Astrocyte (in vitro differentiated cells and primary cell): Measurements from ENCODE around the gene TRRAP. TPM values are rescaled to one million over a fixed set of nuclear protein-coding genes. Genes with fewer than 3 reads are reported as not detected.

ENCODE experiments used
- DNase-seq: peaks from one replicate; pipeline ENCODE4 v3.0.0-alpha.2; 2010; ENCODE audit warnings: low read depth
- FAIRE-seq: peaks from 2 replicates; lab custom pipeline; 2011; peaks lifted over from hg19 to GRCh38; lab: Jason Lieb, UNC
- H2AFZ ChIP-seq: 2 replicates; pipeline ENCODE4 v1.6.0; 2012; ENCODE audit warnings: low read depth, low read length, inconsistent platforms
- H3K27ac ChIP-seq: 2 replicates; pipeline ENCODE4 v1.5.1; 2011; ENCODE audit warnings: low read depth, low read length, inconsistent platforms
- H3K27me3 ChIP-seq: 2 replicates; pipeline ENCODE4 v1.6.0; 2011; ENCODE audit warnings: low read length, inconsistent platforms; ENCODE audit not compliant: insufficient read depth
- H3K36me3 ChIP-seq: 2 replicates; pipeline ENCODE4 v1.5.1; 2011; ENCODE audit warnings: low read length, inconsistent platforms; ENCODE audit not compliant: insufficient read depth
- H3K4me1 ChIP-seq: 2 replicates; pipeline ENCODE4 v1.5.1; 2011; ENCODE audit warnings: low read length, inconsistent platforms; ENCODE audit not compliant: insufficient read depth
- H3K4me2 ChIP-seq: 2 replicates; pipeline ENCODE4 v1.6.0; 2012; ENCODE audit warnings: low read length, inconsistent platforms
- H3K4me3 ChIP-seq: 2 replicates; pipeline ENCODE4 v1.5.1; 2011; ENCODE audit warnings: low read depth, mild to moderate bottlenecking, low read length, inconsistent platforms; ENCODE audit not compliant: insufficient read depth
- H3K79me2 ChIP-seq: 2 replicates; pipeline ENCODE4 v1.6.0; 2012; ENCODE audit warnings: mild to moderate bottlenecking, low read length, inconsistent platforms; ENCODE audit not compliant: insufficient read depth
- H3K9ac ChIP-seq: 2 replicates; pipeline ENCODE4 v1.6.0; 2012; ENCODE audit warnings: mild to moderate bottlenecking, low read length, inconsistent platforms
- H3K9me3 ChIP-seq: 2 replicates; pipeline ENCODE4 v1.5.1; 2012; ENCODE audit warnings: low read depth, mild to moderate bottlenecking, low read length, inconsistent platforms; ENCODE audit not compliant: insufficient read depth
- H4K20me1 ChIP-seq: 2 replicates; pipeline ENCODE4 v1.6.0; 2012; ENCODE audit warnings: low read length, inconsistent platforms; ENCODE audit not compliant: insufficient read depth
- H3K27ac Mint-ChIP-seq: one replicate; pipeline ENCODE4 v1.8.0; 2021; ENCODE audit warnings: mild to moderate bottlenecking, mixed read lengths; ENCODE audit not compliant: unreplicated experiment
- H3K27me3 Mint-ChIP-seq: one replicate; pipeline ENCODE4 v1.8.0; 2021; ENCODE audit warnings: low read depth, mixed read lengths; ENCODE audit not compliant: unreplicated experiment
- H3K36me3 Mint-ChIP-seq: one replicate; pipeline ENCODE4 v1.8.0; 2021; ENCODE audit warnings: low read depth, mixed read lengths; ENCODE audit not compliant: unreplicated experiment
- H3K4me1 Mint-ChIP-seq: one replicate; pipeline ENCODE4 v1.8.0; 2021; ENCODE audit warnings: low read depth, mixed read lengths; ENCODE audit not compliant: unreplicated experiment
- H3K4me3 Mint-ChIP-seq: one replicate; pipeline ENCODE4 v1.8.0; 2021; ENCODE audit warnings: mild to moderate bottlenecking, moderate library complexity, mixed read lengths; ENCODE audit not compliant: unreplicated experiment
- H3K9me3 Mint-ChIP-seq: one replicate; pipeline ENCODE4 v1.8.0; 2021; ENCODE audit warnings: mild to moderate bottlenecking, mixed read lengths; ENCODE audit not compliant: unreplicated experiment
- EZH2 ChIP-seq: IDR thresholded peaks from 2 replicates; pipeline ENCODE4 v1.6.1; 2012; ENCODE audit warnings: mild to moderate bottlenecking, low read length, inconsistent platforms; ENCODE audit not compliant: insufficient read depth
- total RNA-seq: library from RNA; stranded (reverse); gene quantifications from 2 replicates; pipeline ENCODE4 v1.2.1, GENCODE V29; 2021
- TF ChIP-seq, protein P1 (sequence below): IDR thresholded peaks from 2 replicates; pipeline ENCODE4 v1.5.1; 2011; ENCODE audit warnings: low read depth, mild to moderate bottlenecking, inconsistent platforms, low read length, moderate library complexity; ENCODE audit not compliant: insufficient read depth

The TRRAP gene
- total RNA-seq, 1 donor from 2014 or later = 33.5 TPM

- DNase-seq = peak; percentile 22
- Mint-ChIP-seq H3K4me1 (peaks cover 21% of the 10 kb centered on the region), H3K9me3 (no peaks in the 10 kb centered on the region), H3K27me3 (no peaks in the 10 kb centered on the region), H3K27ac (peak overlapping the region; percentile 48), H3K4me3 (no peak overlapping the region), H3K36me3 (peaks cover 14% of the 10 kb centered on the region)
- no peaks in the 10 kb centered on the region for H3K27me3 ChIP-seq
- no peak overlapping the region for H2AFZ ChIP-seq
- H3K79me2 ChIP-seq = no peaks in the 10 kb centered on the region
- peaks cover 21% of the 10 kb centered on the region for H3K4me1 ChIP-seq
- peak overlapping the region; percentile 64 for H3K4me2 ChIP-seq
- H3K27ac ChIP-seq = peak overlapping the region; percentile 47
- H3K36me3 ChIP-seq = peaks cover 29% of the 10 kb centered on the region
- no peak for FAIRE-seq
- no peak overlapping the region for H3K4me3 ChIP-seq
- TF ChIP-seq EZH2 = no peak
- TF ChIP-seq, protein P1, sequence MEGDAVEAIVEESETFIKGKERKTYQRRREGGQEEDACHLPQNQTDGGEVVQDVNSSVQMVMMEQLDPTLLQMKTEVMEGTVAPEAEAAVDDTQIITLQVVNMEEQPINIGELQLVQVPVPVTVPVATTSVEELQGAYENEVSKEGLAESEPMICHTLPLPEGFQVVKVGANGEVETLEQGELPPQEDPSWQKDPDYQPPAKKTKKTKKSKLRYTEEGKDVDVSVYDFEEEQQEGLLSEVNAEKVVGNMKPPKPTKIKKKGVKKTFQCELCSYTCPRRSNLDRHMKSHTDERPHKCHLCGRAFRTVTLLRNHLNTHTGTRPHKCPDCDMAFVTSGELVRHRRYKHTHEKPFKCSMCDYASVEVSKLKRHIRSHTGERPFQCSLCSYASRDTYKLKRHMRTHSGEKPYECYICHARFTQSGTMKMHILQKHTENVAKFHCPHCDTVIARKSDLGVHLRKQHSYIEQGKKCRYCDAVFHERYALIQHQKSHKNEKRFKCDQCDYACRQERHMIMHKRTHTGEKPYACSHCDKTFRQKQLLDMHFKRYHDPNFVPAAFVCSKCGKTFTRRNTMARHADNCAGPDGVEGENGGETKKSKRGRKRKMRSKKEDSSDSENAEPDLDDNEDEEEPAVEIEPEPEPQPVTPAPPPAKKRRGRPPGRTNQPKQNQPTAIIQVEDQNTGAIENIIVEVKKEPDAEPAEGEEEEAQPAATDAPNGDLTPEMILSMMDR = no peak
- no peaks in the 10 kb centered on the region for H3K9me3 ChIP-seq
- peaks cover 19% of the 10 kb centered on the region for H4K20me1 ChIP-seq
- H3K9ac ChIP-seq = peak overlapping the region; percentile 31
These were observed 123.3 kb downstream of the TRRAP start for GRCh38 chr7:99001482-99002147.

DNA sequence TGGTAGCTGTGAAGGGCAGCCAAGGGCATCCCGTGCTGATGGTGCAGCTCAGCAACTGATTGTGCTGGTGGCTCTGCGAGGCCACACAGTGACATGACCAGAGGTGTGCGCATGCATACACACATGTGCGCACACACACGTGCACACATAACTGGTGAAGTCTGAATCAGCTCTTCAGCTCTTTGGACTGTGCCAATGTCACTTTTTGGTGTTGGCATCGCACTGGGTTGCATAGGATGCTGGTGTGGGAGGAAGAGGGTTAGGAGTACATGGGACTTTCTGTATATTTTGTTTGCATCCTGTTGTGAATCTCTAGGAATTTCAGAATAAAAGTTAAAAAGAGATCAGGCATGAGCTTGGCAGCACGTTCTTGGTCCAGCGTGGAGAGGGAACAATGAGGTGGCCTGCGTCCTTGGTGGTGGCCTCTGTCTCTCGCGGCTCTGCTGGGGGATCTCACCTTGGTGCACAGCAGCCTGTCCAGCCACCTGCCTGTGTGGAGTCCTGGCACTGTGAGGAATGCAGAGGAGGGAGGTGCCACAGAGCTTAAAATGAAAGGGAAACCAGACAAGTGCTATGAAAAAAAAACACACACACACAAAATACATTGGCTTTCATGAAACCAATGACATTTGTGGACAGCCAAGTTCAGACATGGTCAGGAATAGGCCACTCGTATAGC is 124.0 kb downstream of the TRRAP start:
- no peak overlapping the region for H3K9ac ChIP-seq
- TF ChIP-seq EZH2 = no peak
- TF ChIP-seq, protein P1 = no peak
- no peak overlapping the region for H3K27ac ChIP-seq
- peaks cover 21% of the 10 kb centered on the region for H3K4me1 ChIP-seq
- no peak for FAIRE-seq
- no peak overlapping the region for H3K4me2 ChIP-seq
- Mint-ChIP-seq H3K27ac (peak overlapping the region; percentile 11), H3K9me3 (no peaks in the 10 kb centered on the region), H3K27me3 (no peaks in the 10 kb centered on the region), H3K36me3 (peaks cover 20% of the 10 kb centered on the region), H3K4me3 (no peak overlapping the region), H3K4me1 (peaks cover 21% of the 10 kb centered on the region)
- DNase-seq = no peak
- H4K20me1 ChIP-seq = peaks cover 19% of the 10 kb centered on the region
- H2AFZ ChIP-seq = no peak overlapping the region
- H3K27me3 ChIP-seq = no peaks in the 10 kb centered on the region
- H3K9me3 ChIP-seq = no peaks in the 10 kb centered on the region
- no peak overlapping the region for H3K4me3 ChIP-seq
- H3K79me2 ChIP-seq = no peaks in the 10 kb centered on the region
- peaks cover 26% of the 10 kb centered on the region for H3K36me3 ChIP-seq

GRCh38 chr7:99002827-99003212 is 124.5 kb downstream of the TRRAP start:
- Mint-ChIP-seq H3K36me3 (peaks cover 21% of the 10 kb centered on the region), H3K27ac (peak overlapping the region; percentile 41)
- TF ChIP-seq EZH2 = no peak
- TF ChIP-seq, protein P1 = no peak

More at GRCh38 chr7:99002827-99003212, 124.5 kb downstream of the TRRAP start:
- Mint-ChIP-seq H3K9me3 (no peaks in the 10 kb centered on the region), H3K27me3 (no peaks in the 10 kb centered on the region), H3K4me1 (peaks cover 21% of the 10 kb centered on the region), H3K4me3 (no peak overlapping the region)
- H3K27ac ChIP-seq = no peak overlapping the region
- no peak for FAIRE-seq
- no peak overlapping the region for H3K4me2 ChIP-seq
- H3K9me3 ChIP-seq = no peaks in the 10 kb centered on the region
- H2AFZ ChIP-seq = no peak overlapping the region
- DNase-seq = no peak
- H3K4me1 ChIP-seq = peaks cover 21% of the 10 kb centered on the region
- H3K4me3 ChIP-seq = no peak overlapping the region
- no peaks in the 10 kb centered on the region for H3K27me3 ChIP-seq
- H3K36me3 ChIP-seq = peaks cover 26% of the 10 kb centered on the region
- peaks cover 19% of the 10 kb centered on the region for H4K20me1 ChIP-seq
- no peaks in the 10 kb centered on the region for H3K79me2 ChIP-seq
- no peak overlapping the region for H3K9ac ChIP-seq
